Activated T-cell treated with anti-CD3 and anti-CD28 coated beads for 4 hours (primary cell): ENCODE results near the gene CEP131.
A peak's percentile ranks its signal among the peaks of the same experiment; 100 is the strongest.

Source experiments
- DNase-seq: peaks from one replicate; pipeline ENCODE4 v3.0.0-alpha.2; 2020

Gene CEP131

DNA sequence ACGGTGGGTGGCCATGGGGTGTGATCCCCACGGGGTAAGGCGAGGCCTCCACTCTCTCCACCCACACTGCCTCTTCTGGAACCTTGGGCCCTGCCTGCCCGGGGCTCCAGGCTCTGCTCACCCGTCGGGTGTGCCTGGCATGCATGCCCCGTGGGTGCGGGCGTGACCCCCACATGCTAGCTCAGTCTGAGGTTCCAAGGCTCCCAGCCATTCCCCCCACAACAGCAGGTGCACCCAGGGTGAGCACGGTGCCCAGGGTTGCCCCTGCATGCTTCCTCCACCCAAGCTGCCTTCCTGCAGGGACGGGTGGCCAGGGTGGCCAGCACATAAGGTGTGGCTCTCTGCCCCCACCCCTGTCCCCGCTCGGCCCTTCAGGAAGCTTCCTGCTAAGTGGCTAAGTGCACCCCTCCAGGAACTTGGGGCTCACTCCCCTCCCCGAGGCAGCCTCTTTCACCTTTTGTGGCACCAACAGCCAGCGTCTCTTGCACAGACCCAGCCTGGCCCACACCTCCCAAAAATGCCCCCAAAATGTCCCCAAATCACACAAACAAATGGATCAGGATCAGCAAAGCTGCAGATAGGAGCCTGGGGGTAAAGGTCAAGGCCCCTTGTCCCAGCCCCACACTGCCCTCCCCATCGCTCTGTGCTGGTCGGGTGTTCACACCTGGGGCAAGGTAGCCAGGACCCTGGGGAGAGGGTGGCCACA is 78.9 kb downstream of the CEP131 start:
- DNase-seq = no peak

DNA sequence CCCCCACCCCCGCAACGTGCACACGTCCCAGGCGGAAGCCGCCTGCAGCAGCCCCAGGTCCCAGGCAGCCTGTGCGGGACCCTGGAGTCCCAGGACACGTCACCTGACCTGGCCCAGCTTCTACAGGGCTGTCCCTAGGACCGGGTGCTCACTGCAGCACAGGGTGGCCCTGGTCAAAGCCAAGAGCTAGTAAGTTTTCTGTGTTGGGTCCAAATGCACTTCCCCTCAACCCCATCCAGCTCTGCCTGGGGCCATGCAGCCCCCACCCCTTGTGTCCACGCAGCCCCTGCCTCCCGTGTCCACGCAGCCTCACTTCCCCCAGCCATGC is 79.6 kb downstream of the CEP131 start:
- DNase-seq = no peak

DNA sequence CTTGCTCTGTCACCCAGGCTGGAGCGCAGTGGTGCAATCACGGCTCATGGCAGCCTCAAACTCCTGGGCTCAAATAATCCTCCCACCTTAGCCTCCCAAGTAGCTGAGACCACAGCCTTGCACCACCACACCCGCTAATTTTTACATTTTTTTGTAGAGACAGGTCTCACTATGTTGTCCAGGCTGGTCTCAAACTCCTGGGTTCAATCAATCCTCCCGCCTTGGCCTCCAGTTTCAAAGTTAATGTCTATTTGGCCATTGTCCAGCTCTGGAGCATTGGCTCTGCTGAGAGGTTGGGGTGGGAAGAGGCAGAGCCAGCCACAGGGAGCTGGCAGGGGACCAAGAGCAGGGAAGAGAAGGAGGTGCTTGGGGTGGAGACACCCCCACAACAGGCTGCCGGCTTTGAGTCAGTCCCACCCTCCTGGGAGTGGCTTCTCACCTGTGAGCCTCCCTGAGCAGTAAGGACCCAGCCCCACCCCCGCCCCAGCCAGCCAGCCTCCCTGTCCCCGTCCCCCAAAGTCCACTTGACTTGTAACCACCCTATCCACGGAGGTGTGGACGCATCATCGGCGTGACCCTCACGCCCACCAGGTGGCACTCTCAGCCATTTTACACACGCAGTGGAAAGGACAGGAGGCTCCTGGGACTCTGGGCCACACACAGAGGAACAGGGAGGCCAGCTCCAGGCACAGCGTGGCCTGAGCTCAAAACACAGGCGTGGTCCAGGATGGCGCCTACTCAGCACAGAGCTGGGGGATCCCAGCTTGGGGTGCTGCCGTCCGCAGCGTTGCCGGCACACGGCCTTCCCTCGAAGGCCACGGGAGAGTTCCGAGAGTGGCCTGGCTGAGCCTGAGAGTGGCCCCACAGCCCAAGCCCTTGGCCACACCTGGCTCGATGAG is 80.2 kb downstream of the CEP131 start:
- peak; percentile 41 for DNase-seq

DNA sequence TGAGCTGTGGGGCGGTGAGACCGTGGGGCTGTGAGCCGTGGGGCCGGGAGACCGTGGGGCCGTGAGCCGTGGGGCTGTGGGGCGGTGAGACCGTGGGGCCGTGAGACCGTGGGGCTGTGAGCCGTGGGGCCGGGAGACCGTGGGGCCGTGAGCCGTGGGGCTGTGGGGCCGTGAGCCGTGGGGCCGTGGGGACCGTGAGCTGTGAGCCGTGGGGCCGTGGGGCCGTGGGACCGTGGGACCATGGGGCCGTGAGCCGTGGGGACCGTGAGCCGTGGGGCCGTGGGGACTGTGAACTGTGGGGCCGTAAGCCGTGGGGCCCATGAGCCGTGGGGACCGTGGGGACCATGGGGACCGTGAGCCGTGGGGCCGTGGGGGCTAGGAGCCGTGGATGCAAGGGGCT is 82.1 kb downstream of the CEP131 start:
- DNase-seq = no peak

DNA sequence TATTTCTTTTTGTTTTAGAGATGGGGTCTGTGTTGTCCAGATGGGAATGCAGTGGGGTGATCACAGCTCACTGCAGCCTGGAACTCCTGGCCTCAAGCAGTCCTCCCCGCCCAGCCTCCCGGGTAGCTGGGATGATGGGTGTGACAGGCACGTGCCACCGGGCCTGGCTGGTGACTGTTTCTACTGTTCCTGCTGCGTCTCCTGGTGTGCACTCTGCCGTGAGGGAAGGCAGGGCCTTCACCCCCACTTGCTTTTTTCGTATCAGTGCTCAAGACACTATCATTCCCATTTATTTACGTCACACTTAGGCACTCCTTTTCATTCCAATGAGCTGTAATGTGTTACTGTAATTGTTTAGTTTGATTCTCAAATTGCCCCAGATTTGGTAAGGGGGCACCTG is 82.7 kb downstream of the CEP131 start:
- no peak for DNase-seq
